OCI-LY7 (cell line): ENCODE data around the gene STYXL1. TPM values are rescaled to one million over a fixed set of nuclear protein-coding genes. Genes with fewer than 3 reads are reported as not detected.

Source experiments
- BruUV-seq: library from RNA; stranded (reverse); fragments of 400-500 nt; replicated peaks from 2 replicates; lab custom pipeline; 2021; lab: Mats Ljungman, UMichigan
- CTCF ChIA-PET: fragments of 300-600 bp; sonication (Branson Sonifier 250); formaldehyde crosslinking; loops from one replicate; lab custom pipeline; 2022; ENCODE audit warnings: antibody characterized with exemption; ENCODE audit not compliant: unreplicated experiment; lab: Charles Lee
- POLR2A ChIA-PET: fragments of 300-600 bp; sonication (Branson Sonifier 250); formaldehyde crosslinking; loops from one replicate; lab custom pipeline; 2022; ENCODE audit warnings: antibody characterized with exemption; lab: Charles Lee
- DNase-seq: peaks from one replicate; pipeline ENCODE4 v3.0.0-alpha.2; 2015; ENCODE audit warnings: low spot score
- H2AFZ ChIP-seq: fragments of 200-600 bp; sonication (generic), shearing (Covaris generic); 2 replicates; pipeline ENCODE4 v1.6.1; 2014; ENCODE audit warnings: mild to moderate bottlenecking, antibody characterized with exemption, low read length, moderate library complexity
- H3K27ac ChIP-seq: fragments of 200-600 bp; sonication (generic); 2 replicates; pipeline ENCODE4 v1.5.1; 2014; ENCODE audit warnings: mixed run types, low read depth, mild to moderate bottlenecking, moderate library complexity, low read length, inconsistent platforms; ENCODE audit not compliant: poor library complexity, severe bottlenecking
- H3K36me3 ChIP-seq: fragments of 200-600 bp; sonication (generic); 2 replicates; pipeline ENCODE4 v1.6.1; 2014; ENCODE audit warnings: mild to moderate bottlenecking, antibody characterized with exemption, low read length, moderate library complexity, mixed read lengths; ENCODE audit not compliant: insufficient read depth
- H3K4me1 ChIP-seq: fragments of 200-600 bp; sonication (generic); 2 replicates; pipeline ENCODE4 v1.5.1; 2014; ENCODE audit warnings: mild to moderate bottlenecking, low read length; ENCODE audit not compliant: insufficient read depth, poor library complexity, severe bottlenecking
- H3K4me2 ChIP-seq: fragments of 200-600 bp; sonication (generic); 2 replicates; pipeline ENCODE4 v1.6.1; 2014; ENCODE audit warnings: mild to moderate bottlenecking, low read length
- H3K4me3 ChIP-seq: fragments of 200-600 bp; sonication (generic); 2 replicates; pipeline ENCODE4 v1.5.1; 2014; ENCODE audit warnings: mild to moderate bottlenecking, low read depth, low read length; ENCODE audit not compliant: poor library complexity, severe bottlenecking
- H3K79me2 ChIP-seq: fragments of 200-600 bp; sonication (generic); 2 replicates; pipeline ENCODE4 v1.6.1; 2016; ENCODE audit warnings: low read depth, mild to moderate bottlenecking, low read length, moderate library complexity, mixed read lengths; ENCODE audit not compliant: insufficient read depth
- H3K9me2 ChIP-seq: fragments of 200-600 bp; sonication (generic); 2 replicates; pipeline ENCODE4 v1.6.1; 2016; ENCODE audit warnings: mild to moderate bottlenecking, low read length, mixed read lengths; ENCODE audit not compliant: insufficient read depth
- H3K9me3 ChIP-seq: fragments of 200-600 bp; sonication (generic); 2 replicates; pipeline ENCODE4 v1.6.1; 2014; ENCODE audit warnings: mild to moderate bottlenecking, mixed run types, low read length, mixed read lengths
- H4K20me1 ChIP-seq: fragments of 200-600 bp; sonication (generic); 2 replicates; pipeline ENCODE4 v1.6.1; 2014; ENCODE audit warnings: mild to moderate bottlenecking, antibody characterized with exemption, low read length, moderate library complexity, mixed read lengths; ENCODE audit not compliant: insufficient read depth
- CTCF ChIP-seq: fragments of 200-600 bp; sonication (generic); conservative IDR thresholded peaks from 2 replicates; pipeline ENCODE4 v1.5.1; 2014; ENCODE audit warnings: mild to moderate bottlenecking, antibody characterized with exemption, low read length, moderate library complexity, mixed read lengths
- EZH2phosphoT487 ChIP-seq: fragments of 200-600 bp; sonication (generic); IDR thresholded peaks from 2 replicates; pipeline ENCODE4 v1.6.1; 2018; ENCODE audit warnings: low read depth, borderline replicate concordance, mild to moderate bottlenecking, mixed run types, antibody characterized with exemption, low read length, moderate library complexity, mixed read lengths
- intact Hi-C: fragments of 100-400 bp; cut with micrococcal nuclease; formaldehyde crosslinking; loops from one replicate; pipeline ENCODE4 v1.10.0; 2022; ENCODE audit not compliant: unreplicated experiment
- total RNA-seq, 2 experiments: library from RNA; depleted of rRNA in 1 of 2; stranded (reverse); fragments of >200 nt in 1 of 2; shearing (Covaris generic) in 1 of 2; gene quantifications; 2 replicates each; pipeline ENCODE4 v1.2.3, GENCODE V29; 2014 to 2022

The STYXL1 gene
- total RNA-seq, 2 experiments from 2014 or later: 27.6 to 37.4 TPM

- Histone ChIP-seq H3K9me2 (no peaks in the 10 kb centered on the region), H3K4me1 (peaks cover 12% of the 10 kb centered on the region), H3K4me3 (no peak overlapping the region), H3K36me3 (no peaks in the 10 kb centered on the region), H4K20me1 (no peaks in the 10 kb centered on the region), H3K9me3 (no peaks in the 10 kb centered on the region), H3K79me2 (no peaks in the 10 kb centered on the region), H3K4me2 (peak overlapping the region; percentile 9; the same call in 1 of the 2 replicates), H2AFZ (no peak overlapping the region), H3K27ac (no peak overlapping the region)
- ChIA-PET POLR2A (interaction anchor here (1.1 to 1.3 kb wide), 2 partner anchors 11 to 114 kb away, joined by 3 read pairs; no protein-coding TSS in a partner anchor), CTCF (no interaction called here)
- peak; percentile 52 for DNase-seq
- intact Hi-C loops: no loop called here
- TF ChIP-seq EZH2phosphoT487 (no peak), CTCF (no peak)
- BruUV-seq: no TSS peak
These were observed 36.3 kb downstream of the STYXL1 start for GRCh38 chr7:76011442-76011861.

GRCh38 chr7:76009672-76010600, 37.9 kb downstream of the STYXL1 start:
- no TSS peak for BruUV-seq
- Histone ChIP-seq H3K9me2 (no peaks in the 10 kb centered on the region), H3K9me3 (no peaks in the 10 kb centered on the region), H3K79me2 (no peaks in the 10 kb centered on the region), H3K36me3 (no peaks in the 10 kb centered on the region), H3K27ac (no peak overlapping the region), H3K4me1 (peaks cover 12% of the 10 kb centered on the region), H3K4me2 (no peak overlapping the region), H3K4me3 (no peak overlapping the region), H4K20me1 (no peaks in the 10 kb centered on the region), H2AFZ (no peak overlapping the region)
- TF ChIP-seq CTCF: no peak
- no peak for TF ChIP-seq EZH2phosphoT487
- ChIA-PET CTCF (interaction anchor here (1.0 kb wide), 1 partner anchor 10 kb away, joined by 3 read pairs; no protein-coding TSS in a partner anchor), POLR2A (interaction anchor here (0.7 kb wide), 1 partner anchor 449 kb away, joined by 3 read pairs; no protein-coding TSS in a partner anchor)
- intact Hi-C loops: no loop called here
- no peak for DNase-seq
